GM21825 (cell line): ENCODE results near the gene NUDT3.
"Not testable (repeated sequence)": the region's sequence is repeated elsewhere in the genome, so short reads cannot be mapped to it uniquely, and the experiment has no call there.

ENCODE experiments used
- ATAC-seq: cut with Tn5 transposase; IDR thresholded peaks from one replicate; pipeline ENCODE4 v1.9.1; 2021; ENCODE audit warnings: mild to moderate bottlenecking, moderate library complexity; ENCODE audit not compliant: unreplicated experiment

The NUDT3 gene

GRCh38 chr6:34392497-34393190, at the start of gene NUDT3:
Gene NUDT3, minus strand, starts transcription at chr6:34392669. Its CDS starts 307 bp downstream, at chr6:34392362.
- ATAC-seq, result peak; percentile 80

GRCh38 chr6:34441526-34441925, 49.1 kb upstream of the NUDT3 start:
- ATAC-seq, result no peak

- no peak for ATAC-seq
Measured at GRCh38 chr6:34439442-34439841, 47.0 kb upstream of the NUDT3 start.

GRCh38 chr6:34438705-34439104, 46.2 kb upstream of the NUDT3 start:
- ATAC-seq, result no peak

DNA sequence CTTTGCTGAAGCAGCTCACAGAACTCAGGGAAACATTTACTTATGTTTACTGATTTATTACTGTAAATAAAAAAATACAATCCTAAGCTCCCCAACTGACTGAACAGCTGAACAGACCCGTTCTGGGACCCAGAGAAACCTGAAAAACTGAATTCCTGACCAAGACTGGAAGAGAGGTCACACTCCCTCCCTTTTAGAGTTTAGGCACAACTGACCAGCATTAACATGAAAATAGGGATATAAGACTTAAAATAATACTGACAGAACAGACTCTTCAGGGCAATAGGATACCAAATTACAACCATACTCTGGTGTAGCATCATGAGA, 45.1 kb upstream of the NUDT3 start:
- no peak for ATAC-seq

- ATAC-seq, result no peak
Measured at GRCh38 chr6:34436803-34437643, 44.6 kb upstream of the NUDT3 start.

- no peak for ATAC-seq
Measured at GRCh38 chr6:34435916-34436315, 43.4 kb upstream of the NUDT3 start.

- peak; percentile 78 for ATAC-seq
Measured at GRCh38 chr6:34425498-34426410, 33.3 kb upstream of the NUDT3 start, which contains the start of gene RPS10. Gene RPS10, minus strand, starts transcription at chr6:34426069. Its CDS starts 848 bp downstream, at chr6:34425221.

- no peak for ATAC-seq
Measured at GRCh38 chr6:34425132-34425497, 32.6 kb upstream of the NUDT3 start.

DNA sequence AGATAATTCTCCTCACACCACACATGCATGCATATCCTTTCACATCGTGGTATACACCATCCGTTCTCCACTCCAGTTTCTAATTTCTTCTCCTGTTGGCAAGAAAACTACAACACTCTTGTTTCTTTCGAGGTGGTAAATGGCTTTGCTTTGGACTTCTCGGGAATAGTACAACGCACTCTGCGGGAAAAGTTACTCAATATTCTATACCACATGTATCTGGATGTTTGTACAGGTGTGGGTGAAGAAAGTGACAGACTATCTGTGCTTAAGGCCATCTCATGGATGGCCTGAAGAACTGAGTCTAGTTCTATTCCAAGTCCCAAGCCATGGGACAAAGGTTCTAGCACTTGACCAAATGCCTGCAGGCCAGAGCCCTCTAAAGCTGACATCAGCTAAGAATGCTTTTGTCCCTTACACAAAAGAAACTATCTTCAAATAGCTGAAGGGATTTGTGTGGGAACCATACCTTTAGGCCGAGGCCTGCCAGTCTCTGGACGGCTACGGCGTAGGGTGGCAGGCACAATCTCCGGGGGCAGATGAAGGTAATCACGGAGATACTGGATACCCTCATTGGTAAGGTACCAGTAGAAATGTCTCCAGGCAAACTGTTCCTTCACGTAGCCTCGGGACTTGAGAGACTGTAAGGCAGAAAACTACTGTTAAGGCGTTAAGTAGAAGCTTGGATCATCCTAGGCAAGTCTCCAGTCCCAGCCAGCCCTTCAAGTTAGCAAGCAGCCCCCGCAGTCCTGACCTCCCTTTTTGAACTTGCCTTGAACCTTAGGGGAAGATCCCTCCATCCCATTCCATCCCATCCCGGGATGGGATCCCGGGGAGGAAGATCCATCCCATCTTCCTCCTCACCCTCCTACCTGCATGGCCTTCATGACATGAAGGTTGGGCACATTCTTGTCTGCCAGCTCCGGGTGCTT, 32.0 kb upstream of the NUDT3 start:
- no peak for ATAC-seq

- ATAC-seq, result no peak
Measured at GRCh38 chr6:34423254-34423653, 30.8 kb upstream of the NUDT3 start.

DNA sequence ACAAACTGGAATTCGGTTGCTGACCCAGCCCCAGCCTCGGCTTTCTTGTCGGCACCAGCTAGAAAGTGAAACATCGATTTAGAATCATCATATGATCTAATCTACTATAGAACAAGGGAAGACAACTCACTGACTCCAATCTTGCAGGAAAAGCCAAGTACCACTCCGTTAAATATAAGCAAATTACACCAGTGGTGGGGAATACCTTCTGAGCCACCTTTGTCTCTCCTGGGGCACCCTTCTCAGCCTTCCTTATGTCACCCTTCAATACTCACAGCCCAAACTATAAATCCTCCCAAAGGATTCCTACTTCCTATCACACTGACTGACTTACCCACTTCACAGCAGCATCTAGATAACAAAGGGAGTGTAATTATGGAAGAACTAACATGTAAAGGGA, 25.9 kb upstream of the NUDT3 start:
- no peak for ATAC-seq

DNA sequence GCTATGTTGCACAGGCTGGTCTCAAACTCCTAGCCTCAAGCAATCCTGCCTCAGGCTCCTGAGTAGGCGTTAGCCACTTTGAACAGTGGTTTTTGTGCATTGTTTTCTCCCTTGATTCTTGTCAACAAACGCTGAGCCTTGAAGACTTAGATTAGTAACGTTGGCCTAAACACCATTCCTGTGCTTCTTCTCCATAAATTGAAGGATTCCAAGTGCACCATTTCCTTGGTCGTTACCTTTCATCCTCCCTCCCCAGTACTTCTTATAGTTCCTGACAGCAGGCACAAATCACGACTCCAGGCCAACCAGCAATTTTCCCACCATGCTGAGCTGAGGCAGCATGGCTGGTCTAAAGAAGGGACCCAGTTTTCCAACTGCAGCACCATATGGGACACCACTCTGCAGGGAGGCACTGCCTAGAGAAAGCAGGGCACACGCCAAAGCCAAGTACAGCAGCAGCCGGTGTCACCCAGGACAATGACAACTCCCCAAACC, 24.5 kb upstream of the NUDT3 start:
- ATAC-seq, result no peak

DNA sequence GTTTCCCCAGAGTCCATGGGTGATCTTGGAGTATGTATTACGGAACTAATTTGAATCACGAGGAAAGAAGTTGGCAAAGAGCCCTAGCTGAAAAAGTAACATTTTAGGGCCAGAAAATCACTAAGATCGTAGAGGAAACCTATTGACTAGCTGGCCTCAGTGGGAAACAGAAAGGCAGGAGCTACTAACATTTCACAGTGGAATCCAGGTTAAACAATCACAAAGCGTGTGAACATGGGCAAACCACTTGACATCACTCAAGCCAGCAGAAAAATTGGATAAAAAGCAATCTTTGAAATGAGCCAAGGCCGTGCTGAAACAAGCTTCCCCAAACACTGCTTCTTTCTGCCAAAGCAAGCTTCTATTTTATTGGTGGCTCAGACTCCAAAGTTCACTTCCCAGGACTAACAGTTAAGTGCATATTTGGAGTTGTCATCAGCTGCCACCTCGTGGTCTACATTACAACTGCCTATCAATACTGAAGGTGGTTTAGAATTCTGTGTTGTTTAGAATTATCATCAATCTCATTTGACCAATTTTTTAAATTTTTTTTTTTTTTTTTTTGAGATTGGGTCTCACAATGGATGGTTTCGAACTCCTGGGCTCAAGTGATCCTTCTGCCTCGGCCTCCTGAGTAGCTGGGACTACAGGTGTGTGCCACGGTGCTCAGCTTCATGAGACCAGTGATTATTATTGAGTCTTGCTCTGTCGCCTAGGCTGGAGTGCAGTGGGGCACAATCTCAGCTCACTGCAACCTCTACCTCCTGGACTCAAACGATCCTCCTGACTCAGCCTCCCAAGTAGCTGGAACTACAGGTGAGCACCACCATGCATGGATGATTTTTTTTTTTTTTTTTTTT, 22.8 kb upstream of the NUDT3 start:
- no peak for ATAC-seq

- ATAC-seq, result no peak
Measured at GRCh38 chr6:34412643-34413214, 20.3 kb upstream of the NUDT3 start.

- no peak for ATAC-seq
Measured at GRCh38 chr6:34412016-34412415, 19.5 kb upstream of the NUDT3 start.

GRCh38 chr6:34407915-34408314, 15.4 kb upstream of the NUDT3 start:
- ATAC-seq, result not testable (repeated sequence)

DNA sequence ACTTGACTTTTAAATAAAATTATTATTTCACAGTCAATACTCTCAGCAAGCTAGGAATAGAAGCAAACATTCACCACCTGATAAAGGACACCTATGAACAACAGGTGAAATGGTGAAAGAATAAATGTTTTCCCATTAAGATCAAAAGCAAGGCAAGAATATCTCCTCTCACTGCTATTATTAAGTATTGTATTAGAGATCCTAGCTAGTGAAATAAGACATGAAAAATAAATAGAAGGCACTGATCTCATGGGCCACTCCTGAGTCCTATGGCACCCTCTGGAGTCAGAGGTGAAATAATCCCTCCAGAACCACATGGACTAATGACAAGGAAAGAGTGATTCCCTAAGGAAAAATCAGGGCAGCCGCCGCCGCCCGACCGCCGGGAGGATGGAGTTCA, 4.0 kb upstream of the NUDT3 start:
- no peak for ATAC-seq

- ATAC-seq, result no peak
Measured at GRCh38 chr6:34393966-34394305, 1.5 kb upstream of the NUDT3 start.
